ENCODE results near the gene CYP2C9.

Gene CYP2C9

GRCh38 chr10:94997741-94998174 lies 59.3 kb downstream of the CYP2C9 start:
- Histone ChIP-seq H2AK5ac (ENCODE audit: low read length) (no peak overlapping the region), H4K8ac (ENCODE audit: low read depth, low read length) (no peak overlapping the region), H2BK12ac (ENCODE audit: low read length) (no peak overlapping the region), H3K27ac (ENCODE audit: low read depth, low read length) (no peak overlapping the region), H3K27me3 (ENCODE audit: insufficient read depth, low read length) (no peaks in the 10 kb centered on the region), H3K36me3 (ENCODE audit: control insufficient read depth in 1 of 2, insufficient read depth in 2 of 2, low read length in 2 of 2) (no peaks in the 10 kb centered on the region), H3K79me1 (ENCODE audit: low read length) (no peaks in the 10 kb centered on the region), H3K4me1 (ENCODE audit: control insufficient read depth in 1 of 2, insufficient read depth in 2 of 2, low read length in 2 of 2) (no peaks in the 10 kb centered on the region), H4K91ac (ENCODE audit: low read depth, low read length) (no peak overlapping the region), H3K79me2 (ENCODE audit: control insufficient read depth, insufficient read depth, low read length, poor library complexity) (no peaks in the 10 kb centered on the region), H2BK120ac (ENCODE audit: insufficient read depth, low read length, poor library complexity) (no peak overlapping the region), H3K18ac (ENCODE audit: low read length) (no peak overlapping the region), H3K9me3 (ENCODE audit: insufficient read depth, low read depth, low read length) (peaks cover 2% of the 10 kb centered on the region), H3K23ac (ENCODE audit: low read length) (no peak overlapping the region), H2AFZ (ENCODE audit: insufficient read depth, low read length, poor library complexity) (no peak overlapping the region), H3K4me2 (ENCODE audit: low read length) (no peak overlapping the region), H3K4ac (ENCODE audit: low read depth, low read length) (no peak overlapping the region), H4K12ac (ENCODE audit: low read depth, low read length) (no peak overlapping the region), H3K14ac (ENCODE audit: low read length) (no peak overlapping the region), H3K4me3 (ENCODE audit: low read depth, low read length) (no peak overlapping the region), H3K9ac (ENCODE audit: low read length) (no peak overlapping the region), H2BK5ac (ENCODE audit: low read depth, low read length, poor library complexity) (no peak overlapping the region)
- no CpG with 5 or more reads among the region's 6 CpGs for WGBS (ENCODE audit: extremely low coverage, insufficient coverage, insufficient read length)
- no peak for DNase-seq

DNA sequence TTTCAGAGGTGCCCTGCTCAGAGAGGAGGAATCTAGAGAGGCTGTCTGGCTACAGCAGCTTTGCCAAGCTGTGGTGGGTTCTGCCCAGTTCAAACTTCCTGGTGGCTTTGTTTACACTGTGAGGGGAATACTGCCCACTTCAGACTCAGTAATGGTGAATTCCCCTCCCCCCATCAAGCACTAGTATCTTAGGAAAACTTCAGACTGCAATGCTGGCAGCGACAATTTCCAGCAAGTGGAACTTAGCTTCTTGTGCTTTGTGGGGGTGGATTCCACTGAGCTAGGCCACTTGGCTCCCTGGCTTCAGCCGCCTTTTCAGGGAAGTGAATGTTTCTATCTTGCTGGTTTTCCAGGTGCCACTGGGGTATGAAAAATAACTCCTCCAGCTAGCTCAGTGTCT lies 88.0 kb downstream of the CYP2C9 start:
- H3K9me3 ChIP-seq (ENCODE audit: insufficient read depth, low read depth, low read length): no peaks in the 10 kb centered on the region
- no peaks in the 10 kb centered on the region for H3K79me1 ChIP-seq (ENCODE audit: low read length)
- WGBS (ENCODE audit: extremely low coverage, insufficient coverage, insufficient read length): no CpG with 5 or more reads among the region's 2 CpGs
- no peak for DNase-seq
- H4K91ac ChIP-seq (ENCODE audit: low read depth, low read length): no peak overlapping the region
- H3K4ac ChIP-seq (ENCODE audit: low read depth, low read length): no peak overlapping the region
- H4K8ac ChIP-seq (ENCODE audit: low read depth, low read length): no peak overlapping the region
- H3K23ac ChIP-seq (ENCODE audit: low read length): no peak overlapping the region
- H2BK12ac ChIP-seq (ENCODE audit: low read length): no peak overlapping the region
- H2BK120ac ChIP-seq (ENCODE audit: insufficient read depth, low read length, poor library complexity): no peak overlapping the region
- H3K27ac ChIP-seq (ENCODE audit: low read depth, low read length): no peak overlapping the region
- no peak overlapping the region for H2BK5ac ChIP-seq (ENCODE audit: low read depth, low read length, poor library complexity)
- no peak overlapping the region for H3K9ac ChIP-seq (ENCODE audit: low read length)
- no peak overlapping the region for H3K18ac ChIP-seq (ENCODE audit: low read length)
- H3K4me1 ChIP-seq (ENCODE audit: control insufficient read depth in 1 of 2, insufficient read depth in 2 of 2, low read length in 2 of 2): no peaks in the 10 kb centered on the region
- no peaks in the 10 kb centered on the region for H3K36me3 ChIP-seq (ENCODE audit: control insufficient read depth in 1 of 2, insufficient read depth in 2 of 2, low read length in 2 of 2)
- H3K4me3 ChIP-seq (ENCODE audit: low read depth, low read length): no peak overlapping the region
- H3K27me3 ChIP-seq (ENCODE audit: insufficient read depth, low read length): no peaks in the 10 kb centered on the region
- no peak overlapping the region for H4K12ac ChIP-seq (ENCODE audit: low read depth, low read length)
- H3K4me2 ChIP-seq (ENCODE audit: low read length): no peak overlapping the region
- H3K14ac ChIP-seq (ENCODE audit: low read length): no peak overlapping the region
- no peak overlapping the region for H2AK5ac ChIP-seq (ENCODE audit: low read length)
- no peak overlapping the region for H2AFZ ChIP-seq (ENCODE audit: insufficient read depth, low read length, poor library complexity)
- no peaks in the 10 kb centered on the region for H3K79me2 ChIP-seq (ENCODE audit: control insufficient read depth, insufficient read depth, low read length, poor library complexity)

GRCh38 chr10:95031656-95032055 lies 93.2 kb downstream of the CYP2C9 start:
- Histone ChIP-seq H2BK120ac (ENCODE audit: insufficient read depth, low read length, poor library complexity) (no peak overlapping the region), H3K18ac (ENCODE audit: low read length) (no peak overlapping the region), H2AFZ (ENCODE audit: insufficient read depth, low read length, poor library complexity) (no peak overlapping the region), H4K8ac (ENCODE audit: low read depth, low read length) (no peak overlapping the region), H3K79me2 (ENCODE audit: control insufficient read depth, insufficient read depth, low read length, poor library complexity) (no peaks in the 10 kb centered on the region), H3K4me1 (ENCODE audit: control insufficient read depth in 1 of 2, insufficient read depth in 2 of 2, low read length in 2 of 2) (no peaks in the 10 kb centered on the region), H3K27ac (ENCODE audit: low read depth, low read length) (no peak overlapping the region), H3K9ac (ENCODE audit: low read length) (no peak overlapping the region), H4K91ac (ENCODE audit: low read depth, low read length) (no peak overlapping the region), H3K4ac (ENCODE audit: low read depth, low read length) (no peak overlapping the region), H3K23ac (ENCODE audit: low read length) (no peak overlapping the region), H3K14ac (ENCODE audit: low read length) (no peak overlapping the region), H3K79me1 (ENCODE audit: low read length) (no peaks in the 10 kb centered on the region), H4K12ac (ENCODE audit: low read depth, low read length) (no peak overlapping the region), H2AK5ac (ENCODE audit: low read length) (no peak overlapping the region), H3K4me3 (ENCODE audit: low read depth, low read length) (no peak overlapping the region), H2BK5ac (ENCODE audit: low read depth, low read length, poor library complexity) (no peak overlapping the region), H3K4me2 (ENCODE audit: low read length) (no peak overlapping the region), H2BK12ac (ENCODE audit: low read length) (no peak overlapping the region), H3K36me3 (ENCODE audit: control insufficient read depth in 1 of 2, insufficient read depth in 2 of 2, low read length in 2 of 2) (no peaks in the 10 kb centered on the region), H3K27me3 (ENCODE audit: insufficient read depth, low read length) (no peaks in the 10 kb centered on the region), H3K9me3 (ENCODE audit: insufficient read depth, low read depth, low read length) (no peaks in the 10 kb centered on the region)
- no peak for DNase-seq

DNA sequence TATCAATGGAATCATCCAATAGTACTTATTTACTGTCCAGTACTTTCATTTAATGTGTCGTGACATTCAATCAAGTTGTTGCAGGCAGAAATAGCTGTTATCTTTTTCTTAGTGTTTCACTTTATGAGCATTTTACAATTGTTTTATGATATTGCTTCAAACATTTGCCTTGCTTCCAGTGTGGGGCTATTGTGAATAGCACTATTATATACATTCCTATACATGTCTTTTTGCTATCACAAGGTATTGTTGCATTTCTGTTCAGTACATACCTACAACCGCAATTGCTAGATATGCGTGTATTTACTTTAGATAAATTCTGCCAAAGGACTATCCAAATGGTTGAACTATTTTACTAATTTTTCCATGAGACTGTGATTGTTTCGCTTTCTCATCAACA lies 95.9 kb downstream of the CYP2C9 start:
- Histone ChIP-seq H4K91ac (ENCODE audit: low read depth, low read length) (no peak overlapping the region), H2AFZ (ENCODE audit: insufficient read depth, low read length, poor library complexity) (no peak overlapping the region), H4K8ac (ENCODE audit: low read depth, low read length) (no peak overlapping the region), H3K23ac (ENCODE audit: low read length) (no peak overlapping the region), H4K12ac (ENCODE audit: low read depth, low read length) (no peak overlapping the region), H3K79me1 (ENCODE audit: low read length) (no peaks in the 10 kb centered on the region), H3K27me3 (ENCODE audit: insufficient read depth, low read length) (no peaks in the 10 kb centered on the region), H2BK12ac (ENCODE audit: low read length) (no peak overlapping the region), H2AK5ac (ENCODE audit: low read length) (no peak overlapping the region), H3K79me2 (ENCODE audit: control insufficient read depth, insufficient read depth, low read length, poor library complexity) (no peaks in the 10 kb centered on the region), H3K36me3 (ENCODE audit: control insufficient read depth in 1 of 2, insufficient read depth in 2 of 2, low read length in 2 of 2) (no peaks in the 10 kb centered on the region), H3K27ac (ENCODE audit: low read depth, low read length) (no peak overlapping the region), H3K4me3 (ENCODE audit: low read depth, low read length) (no peak overlapping the region), H3K18ac (ENCODE audit: low read length) (no peak overlapping the region), H3K4me1 (ENCODE audit: control insufficient read depth in 1 of 2, insufficient read depth in 2 of 2, low read length in 2 of 2) (no peaks in the 10 kb centered on the region), H3K9me3 (ENCODE audit: insufficient read depth, low read depth, low read length) (no peaks in the 10 kb centered on the region), H3K4ac (ENCODE audit: low read depth, low read length) (no peak overlapping the region), H2BK120ac (ENCODE audit: insufficient read depth, low read length, poor library complexity) (no peak overlapping the region), H3K14ac (ENCODE audit: low read length) (no peak overlapping the region), H3K9ac (ENCODE audit: low read length) (no peak overlapping the region), H3K4me2 (ENCODE audit: low read length) (no peak overlapping the region), H2BK5ac (ENCODE audit: low read depth, low read length, poor library complexity) (no peak overlapping the region)
- DNase-seq: no peak
- WGBS (ENCODE audit: extremely low coverage, insufficient coverage, insufficient read length): no CpG with 5 or more reads among the region's 4 CpGs

All from trophoblast cell (in vitro differentiated cells and primary cell).